IMR-90 (cell line): ENCODE results near the gene TSPEAR. TPM values are rescaled to one million over a fixed set of nuclear protein-coding genes. Genes with fewer than 3 reads are reported as not detected.

Source experiments
- ATAC-seq: fragments of 200-7000 bp; cut with Tn5 transposase; 2 replicates; pipeline ENCODE4 v1.9.1; 2020; ENCODE audit warnings: low read depth, mild to moderate bottlenecking, moderate library complexity
- BruUV-seq: library from RNA; stranded (reverse); fragments of 400-500 nt; replicated peaks from 2 replicates; lab custom pipeline; 2021; lab: Mats Ljungman, UMichigan
- CTCF ChIA-PET: fragments of 300-600 bp; formaldehyde crosslinking; extraction: SDS; loops from one replicate; lab custom pipeline; 2021; ENCODE audit warnings: antibody characterized with exemption; lab: Yijun Ruan, JAX
- POLR2A ChIA-PET: fragments of 300-600 bp; sonication (Branson Sonifier 250); formaldehyde crosslinking; loops from one replicate; lab custom pipeline; 2022; ENCODE audit warnings: antibody characterized with exemption; ENCODE audit not compliant: unreplicated experiment; lab: Charles Lee
- DNase-seq: peaks from one replicate; pipeline ENCODE4 v3.0.0; 2013
- H2AFZ ChIP-seq: replicated peaks from 2 replicates; pipeline ENCODE3; 2013; ENCODE audit warnings: low read length, mild to moderate bottlenecking; ENCODE audit not compliant: poor library complexity
- H2AK5ac ChIP-seq: 2 replicates; pipeline ENCODE4 v1.6.1; 2013; ENCODE audit warnings: low read depth, low read length, inconsistent platforms
- H2AK9ac ChIP-seq: replicated peaks from 2 replicates; pipeline ENCODE3; 2013; ENCODE audit warnings: mild to moderate bottlenecking, low read depth, low read length, moderate library complexity; ENCODE audit not compliant: poor library complexity
- H2BK120ac ChIP-seq: 2 replicates; pipeline ENCODE4 v1.6.1; 2013; ENCODE audit warnings: low read depth, low read length, inconsistent platforms
- H2BK15ac ChIP-seq: 3 replicates; pipeline ENCODE4 v1.6.1; 2013; ENCODE audit warnings: low read depth, low read length, inconsistent platforms
- H2BK20ac ChIP-seq: 2 replicates; pipeline ENCODE4 v1.6.1; 2013; ENCODE audit warnings: low read depth, mild to moderate bottlenecking, inconsistent platforms, low read length, moderate library complexity
- H2BK5ac ChIP-seq: 2 replicates; pipeline ENCODE4 v1.6.1; 2013; ENCODE audit warnings: mild to moderate bottlenecking, low read depth, low read length, inconsistent platforms; ENCODE audit not compliant: poor library complexity, severe bottlenecking
- H3K14ac ChIP-seq: replicated peaks from 2 replicates; pipeline ENCODE4 v1.6.1; 2013; ENCODE audit warnings: low read depth, low read length, inconsistent platforms
- H3K18ac ChIP-seq: 2 replicates; pipeline ENCODE4 v1.6.1; 2013; ENCODE audit warnings: low read depth, low read length, control low read depth
- H3K23ac ChIP-seq: 2 replicates; pipeline ENCODE4 v1.6.1; 2013; ENCODE audit warnings: low read depth, low read length, inconsistent platforms
- H3K27ac ChIP-seq: 2 replicates; pipeline ENCODE4 v1.5.1; 2013; ENCODE audit warnings: mild to moderate bottlenecking, control low read depth, low read length; ENCODE audit not compliant: insufficient read depth
- H3K27me3 ChIP-seq: 2 replicates; pipeline ENCODE4 v1.6.1; 2013; ENCODE audit warnings: low read length; ENCODE audit not compliant: control insufficient read depth, insufficient read depth
- H3K36me3 ChIP-seq: 2 replicates; pipeline ENCODE4 v1.6.1; 2013; ENCODE audit warnings: low read length, mixed read lengths; ENCODE audit not compliant: control insufficient read depth, insufficient read depth
- H3K4ac ChIP-seq: 2 replicates; pipeline ENCODE4 v1.6.1; 2013; ENCODE audit warnings: low read depth, low read length, inconsistent platforms
- H3K4me1 ChIP-seq: 2 replicates; pipeline ENCODE4 v1.6.1; 2013; ENCODE audit warnings: low read length, mixed read lengths; ENCODE audit not compliant: control insufficient read depth, insufficient read depth
- H3K4me2 ChIP-seq: 2 replicates; pipeline ENCODE4 v1.6.1; 2013; ENCODE audit warnings: low read depth, mild to moderate bottlenecking, control low read depth, low read length, moderate library complexity
- H3K4me3 ChIP-seq: 2 replicates; pipeline ENCODE4 v1.5.1; 2013; ENCODE audit warnings: low read depth, mild to moderate bottlenecking, control low read depth, low read length, moderate library complexity; ENCODE audit not compliant: insufficient read depth
- H3K56ac ChIP-seq: 2 replicates; pipeline ENCODE4 v1.6.1; 2013; ENCODE audit warnings: low read length, inconsistent platforms; ENCODE audit not compliant: insufficient read depth; ENCODE audit errors: extremely low read depth
- H3K79me1 ChIP-seq, 2 experiments: 2 replicates each; pipeline ENCODE4 v1.6.1; 2013; ENCODE audit warnings: low read length in 2 of 2, inconsistent platforms in 1 of 2, low read depth in 1 of 2
- H3K9ac ChIP-seq: 2 replicates; pipeline ENCODE4 v1.6.1; 2013; ENCODE audit warnings: low read depth, low read length, control low read depth
- H3K9me1 ChIP-seq: 2 replicates; pipeline ENCODE4 v1.6.1; 2013; ENCODE audit warnings: low read length, inconsistent platforms; ENCODE audit not compliant: insufficient read depth
- H3K9me3 ChIP-seq: 2 replicates; pipeline ENCODE4 v1.6.1; 2013; ENCODE audit warnings: low read length; ENCODE audit not compliant: control insufficient read depth, insufficient read depth
- H4K20me1 ChIP-seq: 2 replicates; pipeline ENCODE4 v1.6.1; 2013; ENCODE audit warnings: low read length, inconsistent platforms; ENCODE audit not compliant: insufficient read depth
- H4K5ac ChIP-seq: 2 replicates; pipeline ENCODE4 v1.6.1; 2013; ENCODE audit warnings: mild to moderate bottlenecking, low read depth, low read length, control low read depth
- H4K8ac ChIP-seq, 2 experiments: 2 replicates each; pipeline ENCODE4 v1.6.1; 2013; ENCODE audit warnings: low read depth in 2 of 2, low read length in 2 of 2, control low read depth in 1 of 2, inconsistent platforms in 1 of 2
- H4K91ac ChIP-seq: 2 replicates; pipeline ENCODE4 v1.6.1; 2013; ENCODE audit warnings: low read depth, low read length, inconsistent platforms; ENCODE audit not compliant: insufficient read depth
- BHLHE40 ChIP-seq: fragments of 150-350 bp; IDR thresholded peaks from 2 replicates; pipeline ENCODE4 v1.6.1; 2016; ENCODE audit warnings: mild to moderate bottlenecking, low read depth, low read length
- CEBPB ChIP-seq: IDR thresholded peaks from 2 replicates; pipeline ENCODE4 v1.6.1; 2012; ENCODE audit warnings: low read depth, low read length, improper control_type of control experiment
- CHD1 ChIP-seq: IDR thresholded peaks from 2 replicates; pipeline ENCODE4 v1.6.1; 2012; ENCODE audit warnings: low read depth, low read length, improper control_type of control experiment
- ELK1 ChIP-seq: fragments of 150-350 bp; IDR thresholded peaks from 2 replicates; pipeline ENCODE4 v1.6.1; 2016; ENCODE audit warnings: low read depth, mild to moderate bottlenecking, low read length, moderate library complexity, borderline replicate concordance
- FOS ChIP-seq: fragments of 150-350 bp; IDR thresholded peaks from 2 replicates; pipeline ENCODE4 v1.6.1; 2016; ENCODE audit warnings: low read depth, low read length
- MAFK ChIP-seq: IDR thresholded peaks from 2 replicates; pipeline ENCODE4 v1.6.1; 2012; ENCODE audit warnings: low read depth, low read length, improper control_type of control experiment
- MAZ ChIP-seq: IDR thresholded peaks from 2 replicates; pipeline ENCODE4 v1.6.1; 2012; ENCODE audit warnings: low read depth, mild to moderate bottlenecking, low read length, improper control_type of control experiment, moderate library complexity, borderline replicate concordance
- MXI1 ChIP-seq: IDR thresholded peaks from 2 replicates; pipeline ENCODE4 v1.6.1; 2012; ENCODE audit warnings: low read depth, mild to moderate bottlenecking, low read length, moderate library complexity, borderline replicate concordance
- NFE2L2 ChIP-seq: fragments of 150-350 bp; IDR thresholded peaks from 2 replicates; pipeline ENCODE4 v1.6.1; 2016; ENCODE audit warnings: low read depth, mild to moderate bottlenecking, low read length
- POLR2A ChIP-seq: IDR thresholded peaks from 2 replicates; pipeline ENCODE4 v1.6.1; 2012; ENCODE audit warnings: mild to moderate bottlenecking, low read depth, low read length
- RAD21 ChIP-seq: IDR thresholded peaks from 2 replicates; pipeline ENCODE4 v1.6.1; 2012; ENCODE audit warnings: low read length, improper control_type of control experiment
- RCOR1 ChIP-seq: IDR thresholded peaks from 2 replicates; pipeline ENCODE4 v1.6.1; 2012; ENCODE audit warnings: mild to moderate bottlenecking, low read length, improper control_type of control experiment; ENCODE audit not compliant: insufficient replicate concordance
- RFX5 ChIP-seq: IDR thresholded peaks from 2 replicates; pipeline ENCODE4 v1.8.0; 2012; ENCODE audit warnings: low read depth, mild to moderate bottlenecking, low read length, moderate library complexity
- SMC3 ChIP-seq: fragments of 150-350 bp; IDR thresholded peaks from 2 replicates; pipeline ENCODE4 v1.6.1; 2016; ENCODE audit warnings: low read depth, mild to moderate bottlenecking, antibody characterized with exemption, low read length, moderate library complexity
- WGBS, 2 experiments: methylation state at CpG; one replicate each; pipeline versions ENCODE4 v1.1.5 to v1.1.7; 2013; ENCODE audit warnings: missing lambda C conversion rate in 2 of 2; ENCODE audit not compliant: insufficient read length in 1 of 2; ENCODE audit errors: extremely low coverage in 2 of 2; 5-methylcytosine and 5-hydroxymethylcytosine counted together
- dilution Hi-C: fragments of 300-500 bp; cut with HindIII; formaldehyde crosslinking; loops from one replicate; pipeline ENCODE4 v1.14.3; 2018; ENCODE audit warnings: low sequenced_read_pairs; ENCODE audit not compliant: unreplicated experiment
- in situ Hi-C: fragments of 300-500 bp; cut with MboI; formaldehyde crosslinking; loops from 3 replicates; pipeline ENCODE4 v1.14.3; 2019; ENCODE audit warnings: low sequenced_read_pairs, inconsistent platforms, mixed read lengths
- intact Hi-C: fragments of 100-400 bp; cut with micrococcal nuclease; formaldehyde crosslinking; loops from 2 replicates; pipeline ENCODE4 v1.10.0; 2022
- polyA plus RNA-seq, 3 experiments: library from polyadenylated mRNA; depleted of rRNA; stranded (reverse); fragments of >200 nt; gene quantifications; 2 replicates each; pipeline ENCODE4 v1.2.3, GENCODE V29; 2012; ENCODE audit warnings: low replicate concordance in 1 of 3
- total RNA-seq: library from RNA; depleted of rRNA; stranded (reverse); fragments of >200 nt; gene quantifications from 2 replicates; pipeline ENCODE4 v1.2.3, GENCODE V29; 2012
- TF ChIP-seq, protein P1 (sequence below): fragments of 150-350 bp; IDR thresholded peaks from 2 replicates; pipeline ENCODE4 v1.6.1; 2017; ENCODE audit warnings: mild to moderate bottlenecking, antibody characterized with exemption, low read length, low read depth

The TSPEAR gene
- total and polyA plus RNA-seq, 2 of the 4 experiments (the other 2 are of a cell fraction): not detected

DNA sequence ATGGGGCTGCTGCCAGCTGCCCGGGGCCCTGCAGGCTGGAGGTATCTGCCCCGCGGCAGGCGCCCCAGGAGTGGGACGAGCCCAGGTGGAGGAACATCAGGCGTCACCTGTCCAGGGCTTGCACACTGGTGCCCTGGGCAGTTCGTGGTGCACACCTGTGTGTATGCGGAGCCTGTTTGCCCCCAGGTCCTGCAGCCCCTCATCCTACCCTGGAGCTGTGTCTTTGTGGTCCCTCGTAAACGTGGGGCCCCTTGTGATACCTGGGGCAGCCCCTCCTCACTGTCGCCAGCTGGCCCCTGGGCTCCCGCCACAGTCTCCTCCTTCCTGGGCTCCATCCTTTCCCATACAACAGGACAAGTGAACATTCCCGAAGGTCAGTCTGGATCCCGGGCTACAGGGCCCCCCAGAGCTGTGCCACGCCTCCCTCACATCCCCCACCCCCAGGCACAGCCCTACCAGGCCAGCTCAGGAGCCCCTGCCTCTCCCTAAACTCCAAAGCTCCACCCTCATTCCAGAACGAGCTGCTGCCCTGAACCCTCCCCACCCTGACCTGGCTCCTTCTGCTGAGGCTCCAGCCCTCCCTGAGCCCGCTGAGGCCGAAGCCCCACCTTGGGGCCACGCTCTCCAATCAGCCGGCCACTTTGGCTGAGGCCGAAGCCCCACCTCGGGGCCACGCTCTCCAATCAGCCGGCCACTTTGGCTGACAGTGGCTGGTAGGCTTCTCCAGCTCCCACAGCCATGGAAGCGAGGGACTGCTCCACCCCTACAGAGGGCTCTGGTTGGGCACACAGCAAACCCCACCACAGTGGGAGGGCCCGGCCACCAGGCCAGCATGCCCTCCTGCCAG, 47.6 kb upstream of the TSPEAR start:
- H4K5ac ChIP-seq: no peak overlapping the region
- DNase-seq: no peak
- TF ChIP-seq RCOR1 (no peak), CHD1 (no peak), FOS (no peak), NFE2L2 (no peak), MAZ (no peak), RFX5 (no peak), RAD21 (no peak), MAFK (no peak), BHLHE40 (no peak), POLR2A (no peak), SMC3 (no peak), CEBPB (no peak), ELK1 (no peak), MXI1 (no peak)
- TF ChIP-seq, protein P1, sequence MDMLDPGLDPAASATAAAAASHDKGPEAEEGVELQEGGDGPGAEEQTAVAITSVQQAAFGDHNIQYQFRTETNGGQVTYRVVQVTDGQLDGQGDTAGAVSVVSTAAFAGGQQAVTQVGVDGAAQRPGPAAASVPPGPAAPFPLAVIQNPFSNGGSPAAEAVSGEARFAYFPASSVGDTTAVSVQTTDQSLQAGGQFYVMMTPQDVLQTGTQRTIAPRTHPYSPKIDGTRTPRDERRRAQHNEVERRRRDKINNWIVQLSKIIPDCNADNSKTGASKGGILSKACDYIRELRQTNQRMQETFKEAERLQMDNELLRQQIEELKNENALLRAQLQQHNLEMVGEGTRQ: no peak

More for the DNA sequence above, 47.6 kb upstream of the TSPEAR start:
- Histone ChIP-seq H3K4ac (no peak overlapping the region), H2BK20ac (no peak overlapping the region), H2AFZ (no peak overlapping the region), H3K79me1 (no peaks in the 10 kb centered on the region), H4K20me1 (no peaks in the 10 kb centered on the region; the same call in none of the 2 replicates), H3K36me3 (no peaks in the 10 kb centered on the region), H2BK15ac (no peak overlapping the region), H4K91ac (no peak overlapping the region), H3K4me2 (no peak overlapping the region), H3K27ac (no peak overlapping the region), H3K56ac (no peak overlapping the region), H3K9me3 (0 out of 2 replicates have a peak, but pooled peaks cover 2% of the 10 kb centered on the region), H2AK9ac (no peak overlapping the region), H3K23ac (no peak overlapping the region), H2BK120ac (no peak overlapping the region), H3K9me1 (no peaks in the 10 kb centered on the region), H3K4me3 (no peak overlapping the region), H3K9ac (no peak overlapping the region), H3K18ac (no peak overlapping the region), H2AK5ac (no peak overlapping the region), H3K4me1 (no peaks in the 10 kb centered on the region), H3K27me3 (peaks cover 3% of the 10 kb centered on the region; the same call in 1 of the 2 replicates), H3K14ac (no peak overlapping the region), H4K8ac (no peak overlapping the region), H2BK5ac (no peak overlapping the region)
- CTCF ChIA-PET: no interaction called here
- WGBS, 2 experiments: 72% methylated on average over 6 of the region's 26 CpGs; no CpG with 5 or more reads in 1 of the 2 experiments
- dilution Hi-C loops (no loop called here), intact Hi-C loops (no loop called here), in situ Hi-C loops (no loop called here)
- no TSS peak for BruUV-seq
- no peak for ATAC-seq
- POLR2A ChIA-PET: no interaction called here
